ENCODE data around the gene PPP1R12B. TPM values are rescaled to one million over a fixed set of nuclear protein-coding genes. Genes with fewer than 3 reads are reported as not detected.
"Not testable (repeated sequence)": the region's sequence is repeated elsewhere in the genome, so short reads cannot be mapped to it uniquely, and the experiment has no call there.

Gene PPP1R12B
- total RNA-seq, 1 donor from 2014 or later = 21.8 TPM

DNA sequence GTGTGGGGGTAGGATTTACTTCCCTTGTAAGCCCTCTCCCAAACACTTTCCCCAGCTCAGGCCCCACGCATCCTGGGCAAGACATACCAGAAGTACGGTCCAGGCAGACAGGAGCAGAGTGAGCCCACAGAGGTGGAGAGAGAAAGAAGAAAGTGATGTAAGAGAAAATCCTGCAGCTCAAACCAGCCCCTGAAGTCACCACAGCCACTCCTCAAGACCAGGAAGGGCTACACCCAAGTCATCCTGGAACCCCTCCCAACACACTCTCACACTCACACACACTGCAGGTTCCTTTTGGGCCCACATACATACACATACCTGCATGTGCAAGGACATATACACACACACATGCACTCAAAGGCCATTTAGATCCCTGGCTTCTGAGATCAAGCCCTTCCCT is 254.9 kb downstream of the PPP1R12B start:
- Histone ChIP-seq H4K20me1 (ENCODE audit: low read depth) (no peaks in the 10 kb centered on the region), H3K27ac (no peak overlapping the region), H3K36me3 (no peaks in the 10 kb centered on the region), H2AFZ (replicated peaks) (no peak overlapping the region), H3K79me2 (ENCODE audit: low read depth) (no peaks in the 10 kb centered on the region), H3K9ac (no peak overlapping the region), H3F3A (ENCODE audit: low read depth) (no peaks in the 10 kb centered on the region), H3K27me3 (no peaks in the 10 kb centered on the region), H3K4me2 (no peak overlapping the region), H3K4me3 (no peak overlapping the region), H3K4me1 (no peaks in the 10 kb centered on the region), H3K9me3 (ENCODE audit: low read depth) (no peaks in the 10 kb centered on the region)
- Mint-ChIP-seq H3K27ac (no peak overlapping the region), H3K4me1 (no peaks in the 10 kb centered on the region), H3K4me3 (no peak overlapping the region), H3K27me3 (ENCODE audit: insufficient read depth, low read depth) (peaks cover 2% of the 10 kb centered on the region), H3K9me3 (no peaks in the 10 kb centered on the region), H3K36me3 (no peaks in the 10 kb centered on the region)
- no peak for TF ChIP-seq EZH2 (IDR thresholded peaks at IDR 0.05)
- no peak for TF ChIP-seq CTCF (IDR thresholded peaks at IDR 0.05)
- TF ChIP-seq EZH2phosphoT487 (IDR thresholded peaks at IDR 0.05) = no peak
- no peak for DNase-seq (ENCODE audit: low spot score)

DNA sequence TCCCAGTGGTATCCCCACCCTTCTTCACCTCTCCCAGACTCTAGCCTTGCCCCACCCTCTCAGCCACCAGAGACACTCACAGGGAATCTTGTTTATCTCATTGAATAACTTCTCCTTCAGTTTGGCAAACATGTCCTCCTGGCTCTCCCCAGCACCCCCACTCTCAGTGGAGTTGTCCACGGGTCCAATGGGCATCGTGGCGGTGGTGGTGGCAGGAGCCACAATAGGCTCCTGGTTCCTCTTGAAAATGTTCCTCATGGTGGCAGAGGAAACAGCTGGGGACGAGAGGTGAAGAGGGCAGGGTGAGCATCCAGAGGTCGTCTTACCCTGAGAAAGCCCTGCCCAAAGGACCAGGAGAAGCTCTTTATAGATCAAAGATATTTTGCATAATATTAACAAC is 257.0 kb downstream of the PPP1R12B start:
- peaks cover 2% of the 10 kb centered on the region for H3K27me3 Mint-ChIP-seq (ENCODE audit: insufficient read depth, low read depth)
- no peak overlapping the region for H3K4me3 Mint-ChIP-seq

DNA sequence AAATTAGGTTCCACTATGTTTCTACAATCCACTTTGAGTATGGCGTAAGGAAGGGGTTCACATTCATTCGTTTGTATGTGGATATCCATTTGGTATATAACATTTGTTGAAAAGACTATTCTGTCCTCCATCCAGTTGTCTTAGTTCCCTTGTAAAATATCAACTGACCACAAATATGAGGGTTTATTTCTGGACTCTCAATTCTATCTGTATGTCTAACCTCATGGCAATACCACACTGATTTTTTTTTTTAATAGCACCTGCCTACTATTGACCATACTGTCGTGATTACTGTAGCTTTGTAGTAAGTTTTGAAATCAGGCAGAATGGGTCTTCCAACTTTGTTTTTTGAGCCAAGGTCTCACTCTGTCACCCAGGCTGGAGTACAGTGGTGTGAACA is 263.5 kb downstream of the PPP1R12B start:
- H3K9me3 ChIP-seq (ENCODE audit: low read depth); H3K4me2 ChIP-seq; H3K9me3 Mint-ChIP-seq; H3K27ac Mint-ChIP-seq; H4K20me1 ChIP-seq (ENCODE audit: low read depth); H3K4me3 ChIP-seq; DNase-seq (ENCODE audit: low spot score); H3F3A ChIP-seq (ENCODE audit: low read depth); H3K4me3 Mint-ChIP-seq; H3K27me3 ChIP-seq; H3K27ac ChIP-seq; H2AFZ ChIP-seq (replicated peaks); H3K4me1 ChIP-seq; H3K79me2 ChIP-seq (ENCODE audit: low read depth); H3K36me3 Mint-ChIP-seq; H3K9ac ChIP-seq; H3K36me3 ChIP-seq: not testable (repeated sequence)
- Mint-ChIP-seq H3K27me3 (ENCODE audit: insufficient read depth, low read depth) (peaks cover 12% of the 10 kb centered on the region), H3K4me1 (peaks cover 18% of the 10 kb centered on the region)

More for the DNA sequence above, 257.0 kb downstream of the PPP1R12B start:
- H3K36me3 Mint-ChIP-seq = no peaks in the 10 kb centered on the region
- no peak for TF ChIP-seq CTCF (IDR thresholded peaks at IDR 0.05)
- no peak for TF ChIP-seq EZH2 (IDR thresholded peaks at IDR 0.05)
- TF ChIP-seq EZH2phosphoT487 (IDR thresholded peaks at IDR 0.05) = no peak
- no peak overlapping the region for H3K27ac ChIP-seq
- no peak overlapping the region for H2AFZ ChIP-seq (replicated peaks)
- no peaks in the 10 kb centered on the region for H3K27me3 ChIP-seq
- H3F3A ChIP-seq (ENCODE audit: low read depth) = no peaks in the 10 kb centered on the region
- no peaks in the 10 kb centered on the region for H3K9me3 ChIP-seq (ENCODE audit: low read depth)
- no peaks in the 10 kb centered on the region for H3K4me1 Mint-ChIP-seq
- no peaks in the 10 kb centered on the region for H3K4me1 ChIP-seq
- no peak overlapping the region for H3K4me3 ChIP-seq
- H3K9ac ChIP-seq = no peak overlapping the region
- H3K36me3 ChIP-seq = no peaks in the 10 kb centered on the region
- H3K9me3 Mint-ChIP-seq = no peaks in the 10 kb centered on the region
- no peak for DNase-seq (ENCODE audit: low spot score)
- H3K4me2 ChIP-seq = no peak overlapping the region
- H3K27ac Mint-ChIP-seq = no peak overlapping the region
- H4K20me1 ChIP-seq (ENCODE audit: low read depth) = no peaks in the 10 kb centered on the region
- no peaks in the 10 kb centered on the region for H3K79me2 ChIP-seq (ENCODE audit: low read depth)

DNA sequence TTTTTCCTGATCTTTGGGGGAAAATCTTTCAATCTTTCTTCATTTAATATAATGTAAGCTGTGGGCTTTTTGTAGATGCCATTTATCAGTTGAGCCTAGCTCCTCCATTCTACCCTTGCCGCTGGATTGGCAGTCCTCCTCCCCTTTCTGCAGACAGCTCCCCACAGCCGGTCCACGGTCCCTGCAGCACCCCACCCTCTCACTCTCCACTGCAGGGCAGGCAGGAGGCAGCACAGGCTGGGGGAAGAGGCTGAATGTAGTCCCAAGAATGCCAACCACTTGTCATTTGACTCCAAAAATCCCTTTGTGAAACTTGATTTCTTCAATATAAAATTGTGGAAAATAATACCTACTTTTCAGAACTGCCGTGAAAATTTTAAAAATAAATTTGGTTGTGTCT is 265.1 kb downstream of the PPP1R12B start:
- Mint-ChIP-seq H3K27ac (peak overlapping the region; percentile 82), H3K27me3 (ENCODE audit: insufficient read depth, low read depth) (peaks cover 13% of the 10 kb centered on the region), H3K36me3 (peaks cover 2% of the 10 kb centered on the region), H3K9me3 (no peaks in the 10 kb centered on the region), H3K4me3 (peak overlapping the region; percentile 50), H3K4me1 (peaks cover 21% of the 10 kb centered on the region)
- Histone ChIP-seq H3K9me3 (ENCODE audit: low read depth) (no peaks in the 10 kb centered on the region), H3K27ac (no peak overlapping the region), H3K27me3 (no peaks in the 10 kb centered on the region), H3F3A (ENCODE audit: low read depth) (no peaks in the 10 kb centered on the region), H3K4me1 (no peaks in the 10 kb centered on the region), H3K9ac (no peak overlapping the region), H3K36me3 (no peaks in the 10 kb centered on the region), H2AFZ (replicated peaks) (no peak overlapping the region), H3K79me2 (ENCODE audit: low read depth) (no peaks in the 10 kb centered on the region), H4K20me1 (ENCODE audit: low read depth) (no peaks in the 10 kb centered on the region), H3K4me2 (no peak overlapping the region), H3K4me3 (no peak overlapping the region)
- TF ChIP-seq EZH2phosphoT487 (IDR thresholded peaks at IDR 0.05) (no peak), CTCF (IDR thresholded peaks at IDR 0.05) (no peak), EZH2 (IDR thresholded peaks at IDR 0.05) (no peak)
- DNase-seq (ENCODE audit: low spot score) = no peak

- H3K27me3 ChIP-seq; H3K79me2 ChIP-seq (ENCODE audit: low read depth); H2AFZ ChIP-seq (replicated peaks); H3K27ac ChIP-seq; H3K9me3 Mint-ChIP-seq; H3K4me3 Mint-ChIP-seq; H3K4me2 ChIP-seq; H3K4me1 ChIP-seq; H3K9me3 ChIP-seq (ENCODE audit: low read depth); H3K36me3 Mint-ChIP-seq; H3F3A ChIP-seq (ENCODE audit: low read depth); H3K9ac ChIP-seq; DNase-seq (ENCODE audit: low spot score); H3K4me3 ChIP-seq; H3K36me3 ChIP-seq; H4K20me1 ChIP-seq (ENCODE audit: low read depth): not testable (repeated sequence)
- Mint-ChIP-seq H3K27me3 (ENCODE audit: insufficient read depth, low read depth) (peaks cover 13% of the 10 kb centered on the region), H3K4me1 (peaks cover 28% of the 10 kb centered on the region), H3K27ac (peak overlapping the region; percentile 26)
Measured at GRCh38 chr1:202614363-202615207, 266.1 kb downstream of the PPP1R12B start.

DNA sequence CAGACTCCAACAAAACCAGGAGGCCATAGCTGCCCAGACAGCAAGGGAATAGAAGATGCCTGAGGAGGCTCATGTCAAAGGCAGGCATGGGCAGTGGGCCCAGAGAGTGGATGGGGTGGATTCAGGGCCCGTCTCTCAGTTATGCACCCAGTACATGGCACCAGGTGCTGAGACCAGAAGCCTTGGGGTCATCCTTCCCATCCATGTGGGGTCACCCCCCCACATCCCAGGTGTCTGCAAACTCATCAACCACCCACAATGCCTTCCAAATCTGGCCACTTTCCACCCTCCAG is 266.7 kb downstream of the PPP1R12B start:
- not testable (repeated sequence) for H3K27ac ChIP-seq; H3K27me3 ChIP-seq; H3K4me3 ChIP-seq; H3K9ac ChIP-seq; H3K36me3 ChIP-seq; H3K9me3 ChIP-seq (ENCODE audit: low read depth); H3K4me3 Mint-ChIP-seq; H3K36me3 Mint-ChIP-seq; H3K4me1 ChIP-seq; H3K4me2 ChIP-seq; H4K20me1 ChIP-seq (ENCODE audit: low read depth); DNase-seq (ENCODE audit: low spot score); H2AFZ ChIP-seq (replicated peaks); H3K9me3 Mint-ChIP-seq; H3K79me2 ChIP-seq (ENCODE audit: low read depth); H3F3A ChIP-seq (ENCODE audit: low read depth)
- peaks cover 13% of the 10 kb centered on the region for H3K27me3 Mint-ChIP-seq (ENCODE audit: insufficient read depth, low read depth)
- H3K27ac Mint-ChIP-seq = peak overlapping the region; percentile 90
- H3K4me1 Mint-ChIP-seq = peaks cover 28% of the 10 kb centered on the region

Measured in neural progenitor cell (in vitro differentiated cells).